K562 (cell line): Measurements from ENCODE around the gene DDX46. TPM values are rescaled to one million over a fixed set of nuclear protein-coding genes. Genes with fewer than 3 reads are reported as not detected.

Source experiments
- CHAMP1 ChIP-seq: fragments of 450-650 bp; IDR thresholded peaks from 2 replicates; pipeline ENCODE4 v1.6.1; 2016; ENCODE audit warnings: mild to moderate bottlenecking
- CREB5 ChIP-seq: fragments of 250-450 bp; sonication (Bioruptor Pico); IDR thresholded peaks from 2 replicates; pipeline ENCODE4 v1.5.0; 2020; ENCODE audit warnings: mild to moderate bottlenecking
- E4F1 ChIP-seq: fragments of 250-450 bp; sonication (Bioruptor Pico); IDR thresholded peaks from 2 replicates; pipeline ENCODE4 v1.5.0; 2021; ENCODE audit warnings: mild to moderate bottlenecking, borderline replicate concordance
- FOS ChIP-seq: IDR thresholded peaks from 3 replicates; pipeline ENCODE4 v1.6.1; 2011; ENCODE audit not compliant: insufficient read length; ENCODE audit errors: extremely low read depth
- FOSL1 ChIP-seq: fragments of 200-800 bp; sonication (Bioruptor generic); conservative IDR thresholded peaks from 2 replicates; pipeline ENCODE4 v1.6.1; 2016; ENCODE audit warnings: missing genetic modification characterization, missing compliant biosample characterization
- JUN ChIP-seq, 2 experiments: sonication (generic) in 1 of 2; formaldehyde crosslinking in 1 of 2; IDR thresholded peaks; 2 replicates each; pipeline versions ENCODE4 v1.6.1 to v1.8.0; 2012 to 2022; ENCODE audit warnings: borderline replicate concordance in 2 of 2, mild to moderate bottlenecking in 2 of 2, improper control_type of control experiment in 1 of 2, low read depth in 1 of 2, low read length in 1 of 2, missing genetic modification reagents in 1 of 2
- MIER1 ChIP-seq: fragments of 450-650 bp; IDR thresholded peaks from 2 replicates; pipeline ENCODE4 v1.6.1; 2016; ENCODE audit warnings: antibody characterized with exemption, mild to moderate bottlenecking, low read depth
- NCOA6 ChIP-seq: fragments of 450-650 bp; IDR thresholded peaks from 2 replicates; pipeline ENCODE4 v1.6.1; 2017; ENCODE audit warnings: mild to moderate bottlenecking
- RAD51 ChIP-seq: fragments of 450-650 bp; IDR thresholded peaks from 2 replicates; pipeline ENCODE4 v1.7.1; 2016; ENCODE audit warnings: low read depth, mild to moderate bottlenecking, borderline replicate concordance
- REST ChIP-seq, 2 experiments: fragments of 450-650 bp; formaldehyde crosslinking in 1 of 2; IDR thresholded peaks; 2 replicates each; pipeline versions ENCODE4 v1.4.0 to v1.6.1; 2014 to 2020; ENCODE audit warnings: mild to moderate bottlenecking in 2 of 2, borderline replicate concordance in 1 of 2, low read depth in 1 of 2
- polyA plus RNA-seq, 8 experiments: library from polyadenylated mRNA; depleted of rRNA in 4 of 8; stranded (reverse) in 5 of 8; unstranded in 3 of 8; fragments of >200 nt; fragmentation: Nextera tagmentation in 2 of 8; fragmentation: Illumina TruSeq in 1 of 8; extraction: Ambion mirVana in 2 of 8; extraction: Trizol in 1 of 8; gene quantifications; 2 replicates each; pipeline versions ENCODE4 v1.2.1 to v1.2.3, GENCODE V29; 2011 to 2014; ENCODE audit warnings: inconsistent platforms in 1 of 8, missing spikeins in 1 of 8
- total RNA-seq, 7 experiments: library from RNA; depleted of rRNA in 6 of 7; stranded (reverse); fragments of >200 nt in 6 of 7; fragmentation: Illumina TruSeq in 2 of 7; extraction: Trizol in 2 of 7; gene quantifications; 2 replicates each; pipeline versions ENCODE4 v1.2.1 to v1.2.3, GENCODE V29; 2011 to 2021; ENCODE audit warnings: low replicate concordance in 1 of 7

Gene DDX46
- total and polyA plus RNA-seq, 9 of the 15 experiments (the other 6 are each of a cell fraction or from before 2014, with no cell fraction given): 26.2 to 99.0 (median 76.4) TPM

GRCh38 chr5:134873987-134874830 is 115.6 kb downstream of the DDX46 start, which contains the start of gene TXNDC15 (continued):
- no peak for TF ChIP-seq REST (IDR thresholded peaks at IDR 0.05; ENCODE audit: borderline replicate concordance)
- TF ChIP-seq REST (CRISPR knock-in tag; IDR thresholded peaks at IDR 0.05; ENCODE audit: low read depth): peak; percentile 70
- TF ChIP-seq RAD51: no peak
- 0 out of 2 replicates have a peak, but pooled peaks have one; percentile 33 for TF ChIP-seq NCOA6
- no peak; the same call in 1 of the 2 replicates for TF ChIP-seq E4F1 (CRISPR knock-in tag)
- TF ChIP-seq CHAMP1: peak; percentile 58; the same call in 1 of the 2 replicates
- TF ChIP-seq FOSL1 (tag): no peak
- no peak for TF ChIP-seq FOS
- no peak for TF ChIP-seq CREB5 (CRISPR knock-in tag)
- TF ChIP-seq MIER1: no peak
- TF ChIP-seq JUN (IDR thresholded peaks at IDR 0.05; ENCODE audit: borderline replicate concordance, low read depth, low read length): peak; percentile 3; the same call in 1 of the 2 replicates
- TF ChIP-seq JUN (CRISPR knock-in tag; IDR thresholded peaks at IDR 0.05; ENCODE audit: borderline replicate concordance): no peak
